GM12892 (cell line): ENCODE data around the gene RPS3.

Experiments used
- POLR2A ChIP-seq: IDR thresholded peaks from 2 replicates; pipeline ENCODE4 v1.6.1; 2011; ENCODE audit warnings: low read depth, low read length, control low read depth
- POLR2AphosphoS5 ChIP-seq: IDR thresholded peaks from 2 replicates; pipeline ENCODE4 v1.6.1; 2011; ENCODE audit warnings: low read depth, low read length, control low read depth
- TAF1 ChIP-seq: IDR thresholded peaks from 2 replicates; pipeline ENCODE4 v1.6.1; 2011; ENCODE audit warnings: low read depth, mild to moderate bottlenecking, control low read depth, low read length, borderline replicate concordance

- TF ChIP-seq POLR2A (no peak), POLR2AphosphoS5 (no peak), TAF1 (no peak)
These were observed 26.1 kb upstream of the RPS3 start for GRCh38 chr11:75373201-75373600.
